ENCODE data around the gene PLCXD1.

DNA sequence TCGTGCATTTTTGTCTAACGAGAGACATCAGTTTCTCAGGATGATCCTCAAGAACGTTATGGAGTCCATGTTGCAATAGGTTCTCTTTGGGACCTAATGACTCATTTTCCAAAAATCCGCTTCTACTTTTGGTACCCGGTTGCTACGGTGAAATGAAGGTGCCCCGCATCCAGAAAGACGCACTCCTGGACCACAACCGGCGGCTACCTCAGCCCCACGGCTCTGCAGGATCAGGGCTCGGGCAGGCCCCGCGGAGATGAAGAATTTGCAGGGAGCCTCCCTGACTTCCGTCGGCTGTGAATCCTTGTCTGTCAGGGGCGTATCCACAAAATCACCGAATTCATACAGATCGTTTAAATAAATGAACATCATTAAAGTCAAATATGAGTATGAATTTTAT lies 21.8 kb downstream of the PLCXD1 start:
- TF ChIP-seq CTCF (IDR thresholded peaks at IDR 0.05 in 2 of 3, conservative IDR thresholded peaks at IDR 0.05 in 1 of 3; ENCODE audit: insufficient read depth in 2 of 3, low read depth in 1 of 3, low read length in 3 of 3) (no peak), ZNF274 (IDR thresholded peaks at IDR 0.05; ENCODE audit: borderline replicate concordance, low read depth, low read length) (no peak), NONO (IDR thresholded peaks at IDR 0.05; ENCODE audit: low read depth in 2 of 2, low read length in 1 of 2) (no peak), ELF1 (tag; IDR thresholded peaks at IDR 0.05) (no peak), KLF6 (CRISPR knock-in tag; IDR thresholded peaks at IDR 0.05; ENCODE audit: borderline replicate concordance) (no peak), EP300 (IDR thresholded peaks at IDR 0.05; ENCODE audit: low read length) (no peak), KLF16 (IDR thresholded peaks at IDR 0.05) (no peak)
- TF ChIP-seq, protein P1, sequence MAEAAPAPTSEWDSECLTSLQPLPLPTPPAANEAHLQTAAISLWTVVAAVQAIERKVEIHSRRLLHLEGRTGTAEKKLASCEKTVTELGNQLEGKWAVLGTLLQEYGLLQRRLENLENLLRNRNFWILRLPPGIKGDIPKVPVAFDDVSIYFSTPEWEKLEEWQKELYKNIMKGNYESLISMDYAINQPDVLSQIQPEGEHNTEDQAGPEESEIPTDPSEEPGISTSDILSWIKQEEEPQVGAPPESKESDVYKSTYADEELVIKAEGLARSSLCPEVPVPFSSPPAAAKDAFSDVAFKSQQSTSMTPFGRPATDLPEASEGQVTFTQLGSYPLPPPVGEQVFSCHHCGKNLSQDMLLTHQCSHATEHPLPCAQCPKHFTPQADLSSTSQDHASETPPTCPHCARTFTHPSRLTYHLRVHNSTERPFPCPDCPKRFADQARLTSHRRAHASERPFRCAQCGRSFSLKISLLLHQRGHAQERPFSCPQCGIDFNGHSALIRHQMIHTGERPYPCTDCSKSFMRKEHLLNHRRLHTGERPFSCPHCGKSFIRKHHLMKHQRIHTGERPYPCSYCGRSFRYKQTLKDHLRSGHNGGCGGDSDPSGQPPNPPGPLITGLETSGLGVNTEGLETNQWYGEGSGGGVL (CRISPR knock-in tag; IDR thresholded peaks at IDR 0.05), result no peak
- TF ChIP-seq, protein P2, sequence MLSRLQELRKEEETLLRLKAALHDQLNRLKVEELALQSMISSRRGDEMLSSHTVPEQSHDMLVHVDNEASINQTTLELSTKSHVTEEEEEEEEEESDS (CRISPR knock-in tag; IDR thresholded peaks at IDR 0.05), result no peak
